Measurements from ENCODE around the gene IFNAR1.

DNA sequence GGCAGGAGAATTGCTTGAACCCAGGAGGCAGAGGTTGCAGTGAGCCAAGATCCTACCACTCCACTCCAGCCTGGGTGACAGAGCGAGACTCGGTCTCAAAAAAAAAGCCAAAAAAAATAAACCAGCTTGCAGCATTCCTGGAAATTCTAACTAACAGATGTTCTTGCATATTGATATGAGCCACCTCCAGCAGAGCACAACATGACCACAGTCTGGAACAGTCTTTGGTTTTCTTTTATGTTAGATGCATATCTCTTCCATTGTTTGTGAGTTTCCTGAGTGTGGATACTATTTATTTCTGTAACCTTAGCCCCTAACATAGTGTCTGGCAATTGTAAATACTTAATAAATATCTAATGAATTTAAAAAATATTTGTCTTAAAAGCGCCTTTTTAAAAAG, 23.9 kb downstream of the IFNAR1 start:
- TF ChIP-seq ARNTL (CRISPR knock-in tag; IDR thresholded peaks at IDR 0.05; ENCODE audit: borderline replicate concordance, low read depth) (no peak), OSR1 (CRISPR knock-in tag; IDR thresholded peaks at IDR 0.05) (no peak), ZFP30 (CRISPR knock-in tag; IDR thresholded peaks at IDR 0.05) (no peak), ZNF565 (CRISPR knock-in tag; conservative IDR thresholded peaks at IDR 0.05; ENCODE audit: low read depth) (no peak), ISL1 (CRISPR knock-in tag; IDR thresholded peaks at IDR 0.05) (no peak), RARB (CRISPR knock-in tag; IDR thresholded peaks at IDR 0.05) (no peak), SNAI2 (CRISPR knock-in tag; IDR thresholded peaks at IDR 0.05) (no peak), ZNF70 (CRISPR knock-in tag; IDR thresholded peaks at IDR 0.05) (no peak), BACH2 (CRISPR knock-in tag; IDR thresholded peaks at IDR 0.05; ENCODE audit: borderline replicate concordance) (no peak), ZFP3 (CRISPR knock-in tag; IDR thresholded peaks at IDR 0.05) (no peak)
- TF ChIP-seq, protein P1, sequence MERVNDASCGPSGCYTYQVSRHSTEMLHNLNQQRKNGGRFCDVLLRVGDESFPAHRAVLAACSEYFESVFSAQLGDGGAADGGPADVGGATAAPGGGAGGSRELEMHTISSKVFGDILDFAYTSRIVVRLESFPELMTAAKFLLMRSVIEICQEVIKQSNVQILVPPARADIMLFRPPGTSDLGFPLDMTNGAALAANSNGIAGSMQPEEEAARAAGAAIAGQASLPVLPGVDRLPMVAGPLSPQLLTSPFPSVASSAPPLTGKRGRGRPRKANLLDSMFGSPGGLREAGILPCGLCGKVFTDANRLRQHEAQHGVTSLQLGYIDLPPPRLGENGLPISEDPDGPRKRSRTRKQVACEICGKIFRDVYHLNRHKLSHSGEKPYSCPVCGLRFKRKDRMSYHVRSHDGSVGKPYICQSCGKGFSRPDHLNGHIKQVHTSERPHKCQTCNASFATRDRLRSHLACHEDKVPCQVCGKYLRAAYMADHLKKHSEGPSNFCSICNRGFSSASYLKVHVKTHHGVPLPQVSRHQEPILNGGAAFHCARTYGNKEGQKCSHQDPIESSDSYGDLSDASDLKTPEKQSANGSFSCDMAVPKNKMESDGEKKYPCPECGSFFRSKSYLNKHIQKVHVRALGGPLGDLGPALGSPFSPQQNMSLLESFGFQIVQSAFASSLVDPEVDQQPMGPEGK (CRISPR knock-in tag; IDR thresholded peaks at IDR 0.05; ENCODE audit: borderline replicate concordance) = no peak
- TF ChIP-seq, protein P2, sequence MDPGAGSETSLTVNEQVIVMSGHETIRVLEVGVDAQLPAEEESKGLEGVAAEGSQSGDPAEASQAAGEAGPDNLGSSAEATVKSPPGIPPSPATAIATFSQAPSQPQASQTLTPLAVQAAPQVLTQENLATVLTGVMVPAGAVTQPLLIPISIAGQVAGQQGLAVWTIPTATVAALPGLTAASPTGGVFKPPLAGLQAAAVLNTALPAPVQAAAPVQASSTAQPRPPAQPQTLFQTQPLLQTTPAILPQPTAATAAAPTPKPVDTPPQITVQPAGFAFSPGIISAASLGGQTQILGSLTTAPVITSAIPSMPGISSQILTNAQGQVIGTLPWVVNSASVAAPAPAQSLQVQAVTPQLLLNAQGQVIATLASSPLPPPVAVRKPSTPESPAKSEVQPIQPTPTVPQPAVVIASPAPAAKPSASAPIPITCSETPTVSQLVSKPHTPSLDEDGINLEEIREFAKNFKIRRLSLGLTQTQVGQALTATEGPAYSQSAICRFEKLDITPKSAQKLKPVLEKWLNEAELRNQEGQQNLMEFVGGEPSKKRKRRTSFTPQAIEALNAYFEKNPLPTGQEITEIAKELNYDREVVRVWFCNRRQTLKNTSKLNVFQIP (CRISPR knock-in tag; IDR thresholded peaks at IDR 0.05; ENCODE audit: borderline replicate concordance, low read depth) = no peak
- TF ChIP-seq, protein P3, sequence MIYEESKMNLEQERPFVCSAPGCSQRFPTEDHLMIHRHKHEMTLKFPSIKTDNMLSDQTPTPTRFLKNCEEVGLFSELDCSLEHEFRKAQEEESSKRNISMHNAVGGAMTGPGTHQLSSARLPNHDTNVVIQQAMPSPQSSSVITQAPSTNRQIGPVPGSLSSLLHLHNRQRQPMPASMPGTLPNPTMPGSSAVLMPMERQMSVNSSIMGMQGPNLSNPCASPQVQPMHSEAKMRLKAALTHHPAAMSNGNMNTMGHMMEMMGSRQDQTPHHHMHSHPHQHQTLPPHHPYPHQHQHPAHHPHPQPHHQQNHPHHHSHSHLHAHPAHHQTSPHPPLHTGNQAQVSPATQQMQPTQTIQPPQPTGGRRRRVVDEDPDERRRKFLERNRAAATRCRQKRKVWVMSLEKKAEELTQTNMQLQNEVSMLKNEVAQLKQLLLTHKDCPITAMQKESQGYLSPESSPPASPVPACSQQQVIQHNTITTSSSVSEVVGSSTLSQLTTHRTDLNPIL (CRISPR knock-in tag; IDR thresholded peaks at IDR 0.05; ENCODE audit: low read depth) = no peak

Data from SK-N-SH treated with all-trans-retinoic acid at 6 μM for 48 hours (cell line).